ENCODE results near the gene SLC27A4.
A peak's percentile ranks its signal among the peaks of the same experiment; 100 is the strongest.

The SLC27A4 gene

GRCh38 chr9:128339761-128340690 is at the start of gene SLC27A4:
SLC27A4 (plus strand) TSS chr9:128340527; CDS start chr9:128343133, 2,606 bp downstream.
- peak; percentile 85 for DNase-seq

GRCh38 chr9:128292009-128292408 is 48.3 kb upstream of the SLC27A4 start:
- no peak for DNase-seq

GRCh38 chr9:128293091-128293490 is 47.2 kb upstream of the SLC27A4 start:
- no peak for DNase-seq

GRCh38 chr9:128294142-128294541 is 46.2 kb upstream of the SLC27A4 start:
- no peak for DNase-seq

- no peak for DNase-seq
Measured at GRCh38 chr9:128296340-128297220, 43.7 kb upstream of the SLC27A4 start.

GRCh38 chr9:128297221-128297773 is 43.0 kb upstream of the SLC27A4 start:
- no peak for DNase-seq

GRCh38 chr9:128298535-128299482 is 41.5 kb upstream of the SLC27A4 start:
- no peak for DNase-seq

- no peak for DNase-seq
Measured at GRCh38 chr9:128304136-128304970, 36.0 kb upstream of the SLC27A4 start.

GRCh38 chr9:128304971-128305288 is 35.4 kb upstream of the SLC27A4 start:
- DNase-seq = no peak

GRCh38 chr9:128309551-128309950 is 30.8 kb upstream of the SLC27A4 start:
- DNase-seq = no peak

- DNase-seq = no peak
Measured at GRCh38 chr9:128310461-128310860, 29.9 kb upstream of the SLC27A4 start.

GRCh38 chr9:128314697-128315096 is 25.6 kb upstream of the SLC27A4 start:
- no peak for DNase-seq

- DNase-seq = no peak
Measured at GRCh38 chr9:128316421-128316820, 23.9 kb upstream of the SLC27A4 start.

GRCh38 chr9:128317629-128318028 is 22.7 kb upstream of the SLC27A4 start:
- DNase-seq = no peak

- DNase-seq = no peak
Measured at GRCh38 chr9:128321343-128321742, 19.0 kb upstream of the SLC27A4 start.

- no peak for DNase-seq
Measured at GRCh38 chr9:128321879-128322403, 18.4 kb upstream of the SLC27A4 start.

- peak; percentile 89 for DNase-seq
Measured at GRCh38 chr9:128322404-128323211, 17.7 kb upstream of the SLC27A4 start, which contains the start of the genes COQ4 and TRUB2. COQ4 (plus strand) TSS chr9:128322839; CDS start chr9:128322859, 20 bp downstream. TRUB2 (minus strand) TSS chr9:128322447; CDS start chr9:128322408, 39 bp downstream.

GRCh38 chr9:128323212-128323730 is 17.1 kb upstream of the SLC27A4 start:
- no peak for DNase-seq

GRCh38 chr9:128323791-128324190 is 16.5 kb upstream of the SLC27A4 start:
- DNase-seq = no peak

- no peak for DNase-seq
Measured at GRCh38 chr9:128324401-128324800, 15.9 kb upstream of the SLC27A4 start.
